ENCODE data around the gene SCCPDH.
"Not testable (repeated sequence)": the region's sequence is repeated elsewhere in the genome, so short reads cannot be mapped to it uniquely, and the experiment has no call there.

SCCPDH gene

DNA sequence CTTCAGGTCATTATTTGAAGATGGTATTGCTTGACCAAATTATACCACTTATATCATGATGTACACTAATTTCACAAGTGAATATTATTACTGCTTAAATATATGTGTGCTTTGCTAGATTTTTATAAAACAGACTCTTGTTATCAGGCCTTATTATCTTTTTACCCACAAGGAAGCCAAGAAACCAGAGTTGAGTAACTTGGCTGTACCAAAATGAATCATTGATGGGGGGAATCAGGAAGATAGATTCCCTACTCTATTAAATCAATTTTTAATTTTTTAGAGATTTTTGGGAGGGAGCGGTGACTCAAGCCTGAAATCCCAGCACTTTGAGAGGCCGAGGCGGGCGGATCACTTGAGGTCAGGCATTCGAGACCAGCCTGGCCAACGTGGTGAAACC, 16.0 kb upstream of the SCCPDH start:
- no peak for DNase-seq

DNA sequence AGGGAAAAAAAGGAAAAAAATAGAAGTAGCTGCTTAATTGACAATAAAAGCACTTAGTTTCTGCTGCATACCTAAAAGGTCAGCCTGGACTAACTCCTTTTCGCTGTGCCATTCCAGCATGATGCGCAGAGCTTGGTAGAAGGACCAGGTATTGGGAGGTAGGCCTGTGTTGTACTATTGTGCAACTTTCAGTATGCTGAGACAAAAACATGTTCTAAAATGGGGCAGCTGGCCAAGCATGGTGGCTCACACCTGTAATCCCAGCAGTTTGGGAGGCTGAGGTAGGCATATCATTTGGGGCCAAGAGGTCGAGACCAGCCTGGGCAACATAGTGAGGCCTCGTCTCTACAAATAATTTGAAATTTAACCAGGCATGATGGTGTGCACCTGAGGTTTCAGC, 15.0 kb upstream of the SCCPDH start:
- no peak for DNase-seq

GRCh38 chr1:246709835-246710234, 14.4 kb upstream of the SCCPDH start:
- DNase-seq, result no peak

DNA sequence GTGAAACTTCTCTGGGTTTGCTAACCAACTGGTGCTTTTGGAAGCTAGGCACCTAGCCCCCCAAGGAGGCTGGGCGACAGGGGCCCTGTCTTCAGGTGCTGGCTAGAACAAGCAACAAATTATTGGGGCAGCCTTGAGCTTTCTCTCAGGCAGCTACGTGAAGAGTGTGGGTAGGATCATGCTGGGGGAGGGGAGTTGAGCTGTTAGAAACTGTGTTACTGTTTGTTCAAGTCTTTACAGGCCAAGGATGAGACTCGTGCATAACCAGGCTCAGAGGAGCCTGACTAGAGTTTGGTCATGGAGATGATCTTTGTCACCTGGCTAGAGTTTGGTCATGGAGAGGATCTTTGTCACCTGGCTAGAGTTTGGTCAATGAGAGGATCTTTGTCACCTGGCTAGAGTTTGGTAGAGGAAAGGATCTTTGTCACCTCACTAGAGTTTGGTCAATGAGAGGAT, 12.6 kb upstream of the SCCPDH start:
- no peak for DNase-seq

DNA sequence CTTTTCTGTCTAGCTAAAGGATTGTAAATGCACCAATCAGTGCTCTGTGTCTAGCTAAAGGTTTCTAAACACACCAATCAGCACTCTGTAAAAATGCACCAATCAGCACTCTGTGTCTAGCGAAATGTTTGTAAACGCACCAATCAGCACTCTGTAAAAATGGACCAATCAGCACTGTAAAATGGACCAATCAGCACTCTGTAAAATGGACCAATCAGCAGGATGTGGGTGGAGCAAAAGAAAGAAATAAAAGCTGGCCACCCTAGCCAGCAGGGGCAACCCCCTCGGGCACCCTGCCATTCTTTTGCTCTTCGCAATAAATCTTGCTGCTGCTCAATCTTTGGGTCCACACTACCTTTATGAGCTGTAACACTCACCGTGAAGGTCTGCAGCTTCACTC, 11.8 kb upstream of the SCCPDH start:
- DNase-seq, result not testable (repeated sequence)

GRCh38 chr1:246719361-246719760, 4.8 kb upstream of the SCCPDH start:
- not testable (repeated sequence) for DNase-seq

GRCh38 chr1:246720814-246721213, 3.4 kb upstream of the SCCPDH start:
- DNase-seq, result not testable (repeated sequence)

DNA sequence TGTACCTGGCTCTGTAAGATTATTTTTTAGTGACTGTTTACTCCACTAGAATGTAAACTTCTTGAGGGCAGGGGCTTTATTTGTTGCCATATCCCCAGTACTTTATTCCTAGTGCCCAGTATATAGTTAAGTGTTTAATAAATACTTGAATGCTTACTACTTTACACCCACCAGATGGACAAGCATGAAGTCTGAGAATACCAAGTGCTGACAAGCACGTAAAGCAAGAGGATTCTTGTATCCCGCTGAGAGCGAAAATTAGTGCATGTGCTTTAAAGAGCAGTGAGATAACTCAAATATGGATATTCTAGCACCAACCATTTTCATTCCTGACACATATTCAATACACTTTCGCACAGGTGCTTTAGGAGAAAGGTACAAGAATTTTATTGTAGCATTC, 1.5 kb upstream of the SCCPDH start:
- no peak for DNase-seq

GRCh38 chr1:246724731-246725095, 504 bp downstream of the SCCPDH start:
- DNase-seq, result no peak

DNA sequence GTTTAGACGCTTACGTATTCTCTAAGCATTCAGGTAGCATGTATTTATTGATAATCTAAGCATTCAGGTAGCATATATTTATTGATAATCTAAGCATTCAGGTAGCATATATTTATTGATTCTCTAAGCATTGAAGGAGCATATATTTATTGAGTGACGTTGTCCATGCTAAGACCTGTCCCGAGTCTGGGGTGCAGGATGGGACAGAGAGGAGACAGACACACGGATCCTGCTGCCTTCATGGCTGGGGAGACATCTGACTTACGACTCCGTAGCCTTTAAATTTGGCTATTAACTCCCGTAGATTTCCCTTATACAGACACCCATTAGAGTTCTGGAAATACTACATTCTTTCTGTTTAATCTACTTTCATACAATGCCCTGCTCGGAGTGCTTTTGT, 982 bp downstream of the SCCPDH start:
- no peak for DNase-seq

DNA sequence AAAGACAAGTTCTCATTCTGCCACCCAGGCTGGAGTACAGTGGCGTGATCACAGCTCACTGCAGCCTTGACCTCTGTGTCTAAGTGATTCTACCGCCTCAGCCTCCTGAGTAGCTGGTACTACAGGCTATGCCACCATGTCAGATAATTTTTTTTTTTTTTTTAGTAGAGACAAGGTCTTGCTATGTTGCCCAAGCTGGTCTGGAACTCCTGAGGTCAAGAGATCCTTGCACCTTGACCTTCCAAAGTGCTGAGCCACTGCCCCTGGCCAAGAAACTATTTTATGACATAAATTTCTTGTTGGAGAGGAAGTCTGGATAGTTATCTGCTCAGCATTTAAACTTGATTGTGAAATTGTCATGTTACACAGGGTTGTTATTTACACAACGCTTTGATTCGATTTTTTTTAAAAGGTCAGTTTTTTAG, 2.1 kb downstream of the SCCPDH start:
- no peak for DNase-seq

- no peak for DNase-seq
Measured at GRCh38 chr1:246726881-246727280, 2.7 kb downstream of the SCCPDH start.

GRCh38 chr1:246727594-246727993, 3.4 kb downstream of the SCCPDH start:
- DNase-seq, result no peak

DNA sequence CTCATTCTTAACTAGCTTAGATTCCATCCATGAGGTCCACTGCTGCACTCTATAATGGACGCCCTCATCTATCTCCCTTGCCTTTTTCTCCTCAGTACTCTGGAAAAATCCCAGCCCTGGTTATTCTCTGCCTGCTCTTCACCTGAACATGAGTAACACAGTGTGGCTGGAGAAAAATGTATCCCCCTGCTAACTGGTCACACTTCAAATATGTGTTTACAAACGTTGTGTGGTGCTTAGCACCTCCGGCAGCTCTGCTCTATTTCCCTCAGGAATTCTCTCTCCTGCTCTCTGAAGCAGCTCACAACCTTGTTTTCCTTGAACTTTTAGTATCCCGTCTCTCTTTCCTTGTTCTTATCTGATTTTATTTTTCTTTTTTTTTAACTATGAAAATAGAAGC, 4.1 kb downstream of the SCCPDH start:
- DNase-seq, result no peak

DNA sequence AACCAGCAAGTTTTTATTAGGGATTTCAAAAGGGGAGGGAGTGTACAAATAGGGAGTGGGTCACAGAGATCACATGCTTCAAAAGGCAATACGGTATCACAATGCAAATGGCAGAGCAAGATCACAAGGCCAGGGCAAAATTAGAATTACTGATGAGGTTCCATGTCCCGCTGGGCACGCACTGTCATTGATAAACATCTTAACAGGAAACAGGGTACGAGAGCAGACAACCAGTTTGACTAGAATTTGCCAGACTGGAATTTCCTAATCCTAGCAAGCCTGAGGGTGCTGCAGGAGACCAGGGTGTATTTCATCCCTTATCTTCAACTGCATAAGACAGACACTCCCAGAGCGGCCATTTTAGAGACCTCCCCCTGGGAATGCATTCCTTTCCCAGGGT, 4.8 kb downstream of the SCCPDH start:
- not testable (repeated sequence) for DNase-seq

GRCh38 chr1:246730839-246731238, 6.6 kb downstream of the SCCPDH start:
- DNase-seq, result no peak

DNA sequence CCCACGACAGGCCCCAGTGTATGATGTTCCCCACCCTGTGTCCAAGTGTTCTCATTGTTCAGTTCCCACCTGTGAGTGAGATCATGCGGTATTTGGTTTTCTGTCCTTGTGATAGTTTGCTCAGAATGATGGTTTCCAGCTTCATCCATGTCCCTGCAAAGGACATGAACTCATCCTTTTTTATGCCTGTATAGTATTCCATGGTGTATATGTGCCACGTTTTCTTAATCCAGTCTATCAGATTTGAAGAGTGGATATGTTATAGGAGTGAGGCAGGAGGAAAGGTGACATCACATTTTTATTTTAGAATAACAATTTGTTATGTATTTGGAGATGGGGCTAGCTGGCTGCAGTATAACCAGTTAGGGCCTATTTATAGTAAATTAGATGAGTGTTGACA, 7.7 kb downstream of the SCCPDH start:
- not testable (repeated sequence) for DNase-seq

- no peak for DNase-seq
Measured at GRCh38 chr1:246733704-246734103, 9.5 kb downstream of the SCCPDH start.

DNA sequence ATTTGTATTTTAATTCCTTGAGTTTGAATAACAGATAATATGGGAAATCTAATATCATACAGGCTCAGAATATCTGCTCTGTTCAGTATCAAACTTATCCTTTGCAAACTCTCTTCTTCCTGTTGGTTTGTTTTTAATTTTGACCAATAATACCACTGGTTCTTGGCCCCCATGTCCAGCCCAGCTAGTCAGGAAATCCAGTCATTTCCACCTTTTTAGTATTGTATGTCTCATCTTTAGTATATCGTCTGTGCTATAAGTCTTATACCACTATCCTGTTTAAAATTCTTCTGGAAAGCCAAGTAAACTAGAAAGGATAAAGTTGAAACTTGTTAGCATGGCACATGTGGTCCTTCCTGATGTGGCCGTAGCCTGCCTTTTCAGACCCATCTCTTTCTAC, 10.7 kb downstream of the SCCPDH start:
- no peak for DNase-seq

DNA sequence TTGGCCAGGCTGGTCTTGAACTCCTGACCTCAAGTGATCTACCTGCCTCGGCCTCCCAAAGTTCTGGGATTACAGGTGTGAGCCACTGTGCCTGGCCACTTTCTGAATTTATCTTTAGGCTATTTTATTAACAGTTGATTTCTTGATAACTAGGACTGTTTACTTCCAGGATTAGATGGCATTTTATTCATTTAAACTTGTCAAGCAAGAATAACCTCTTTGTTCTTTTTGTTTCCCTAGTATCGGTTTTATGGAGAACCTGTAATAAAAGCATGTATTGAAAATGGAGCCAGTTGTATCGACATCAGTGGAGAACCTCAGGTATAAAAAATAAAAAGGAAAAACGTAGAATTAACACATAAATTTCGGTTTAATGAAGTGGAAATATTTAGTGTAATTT, 11.5 kb downstream of the SCCPDH start:
- DNase-seq, result no peak

GRCh38 chr1:246742396-246742795, 18.2 kb downstream of the SCCPDH start:
- no peak for DNase-seq

DNA sequence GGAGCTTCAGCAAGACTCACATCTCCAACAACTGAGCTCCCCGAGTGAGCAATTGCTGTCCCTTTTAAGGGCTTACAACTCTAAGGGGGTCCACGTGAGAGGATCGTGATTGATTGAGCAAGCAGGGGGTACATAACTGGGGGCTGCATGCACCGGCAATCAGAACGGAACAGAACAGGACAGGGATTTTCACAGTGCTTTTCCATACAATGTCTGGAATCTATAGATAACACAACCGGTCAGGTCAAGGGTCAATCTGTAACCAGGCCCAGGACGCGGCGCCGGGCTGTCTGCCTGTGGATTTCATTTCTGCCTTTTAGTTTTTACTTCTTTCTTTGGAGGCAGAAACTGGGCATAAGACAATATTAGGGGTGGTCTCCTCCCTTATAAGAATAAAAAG, 21.9 kb downstream of the SCCPDH start:
- not testable (repeated sequence) for DNase-seq

DNA sequence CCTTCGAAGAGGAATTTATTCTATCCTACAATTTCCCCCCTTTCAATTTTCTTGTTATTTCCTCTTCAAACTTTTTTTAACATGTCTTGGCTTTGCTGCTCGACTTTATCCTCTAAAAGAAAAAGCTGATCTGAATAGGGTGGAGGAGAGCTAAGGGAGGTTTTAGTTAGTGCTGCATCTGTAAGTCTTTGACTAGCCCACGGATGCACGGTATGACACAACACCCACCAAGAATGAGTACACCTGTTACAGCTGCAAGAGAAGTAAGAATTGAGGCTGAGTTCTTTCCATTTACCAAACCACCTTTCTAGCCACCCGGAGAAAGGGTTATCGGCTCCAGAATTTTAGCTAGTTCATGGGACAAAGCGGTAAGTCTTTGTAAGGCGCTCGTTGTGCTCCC, 23.8 kb downstream of the SCCPDH start:
- no peak for DNase-seq

DNA sequence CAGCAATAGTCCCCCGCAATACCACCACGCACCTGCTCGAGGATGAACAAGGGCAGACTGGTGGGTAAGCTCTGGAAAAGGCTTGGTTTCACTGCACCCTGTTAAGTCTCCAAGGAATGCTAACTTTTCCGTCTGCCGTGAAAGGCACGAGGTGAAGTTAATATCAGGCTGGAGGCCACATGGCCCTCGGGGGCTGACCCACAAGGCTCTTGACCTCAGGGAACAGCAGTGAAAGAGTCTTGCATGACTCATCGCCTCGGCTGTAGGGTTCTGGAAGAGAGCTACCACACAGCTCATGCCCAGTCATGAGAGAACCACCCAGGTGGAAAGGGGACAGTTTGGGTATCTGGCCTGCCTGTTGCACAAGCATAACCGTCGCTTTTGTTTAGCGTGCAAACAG, 24.7 kb downstream of the SCCPDH start:
- DNase-seq, result no peak

GRCh38 chr1:246750752-246751151, 26.5 kb downstream of the SCCPDH start:
- DNase-seq, result no peak
